SK-N-SH treated with all-trans-retinoic acid at 6 μM for 48 hours (cell line): ENCODE measurements around the gene SPG11.

Source experiments
- ATAC-seq: fragments of 200-7000 bp; cut with Tn5 transposase; 3 replicates; pipeline ENCODE4 v1.9.1; 2020; ENCODE audit warnings: mild to moderate bottlenecking, moderate library complexity
- ARNTL ChIP-seq: fragments of 450-650 bp; formaldehyde crosslinking; IDR thresholded peaks from 2 replicates; pipeline ENCODE4 v1.5.0; 2020; ENCODE audit warnings: low read depth, mild to moderate bottlenecking, moderate library complexity, borderline replicate concordance
- CSDC2 ChIP-seq: fragments of 250-450 bp; sonication (Bioruptor Pico); IDR thresholded peaks from 2 replicates; pipeline ENCODE4 v1.5.0; 2020; ENCODE audit warnings: mild to moderate bottlenecking, moderate library complexity
- ESRRG ChIP-seq: fragments of 250-450 bp; sonication (Bioruptor Pico); IDR thresholded peaks from 2 replicates; pipeline ENCODE4 v1.6.1; 2021; ENCODE audit warnings: mild to moderate bottlenecking
- ISL1 ChIP-seq: fragments of 250-450 bp; sonication (Bioruptor Pico); IDR thresholded peaks from 2 replicates; pipeline ENCODE4 v2.1.2; 2022; ENCODE audit warnings: mild to moderate bottlenecking, moderate library complexity
- PPARA ChIP-seq: fragments of 250-450 bp; sonication (Bioruptor Pico); IDR thresholded peaks from 2 replicates; pipeline ENCODE4 v1.5.0; 2020; ENCODE audit warnings: mild to moderate bottlenecking, borderline replicate concordance
- RARB ChIP-seq: fragments of 250-450 bp; sonication (Bioruptor Pico); IDR thresholded peaks from 2 replicates; pipeline ENCODE4 v1.8.0; 2021; ENCODE audit warnings: mild to moderate bottlenecking, moderate library complexity
- TCF4 ChIP-seq: fragments of 250-450 bp; sonication (Bioruptor Pico); IDR thresholded peaks from 2 replicates; pipeline ENCODE4 v1.8.0; 2021; ENCODE audit warnings: mild to moderate bottlenecking, moderate library complexity, borderline replicate concordance
- TOX ChIP-seq: fragments of 250-450 bp; sonication (Bioruptor Pico); IDR thresholded peaks from 2 replicates; pipeline ENCODE4 v1.8.0; 2021; ENCODE audit warnings: mild to moderate bottlenecking, moderate library complexity, borderline replicate concordance
- ZC3H10 ChIP-seq: fragments of 250-450 bp; sonication (Bioruptor Pico); IDR thresholded peaks from 2 replicates; pipeline ENCODE4 v1.5.1; 2021; ENCODE audit warnings: mild to moderate bottlenecking, moderate library complexity
- ZFP3 ChIP-seq: fragments of 250-450 bp; sonication (Bioruptor Pico); IDR thresholded peaks from 2 replicates; pipeline ENCODE4 v1.5.0; 2020; ENCODE audit warnings: mild to moderate bottlenecking, moderate library complexity
- ZFP30 ChIP-seq: fragments of 450-650 bp; formaldehyde crosslinking; IDR thresholded peaks from 2 replicates; pipeline ENCODE4 v1.5.0; 2022; ENCODE audit warnings: mild to moderate bottlenecking, moderate library complexity
- ZNF565 ChIP-seq: fragments of 450-650 bp; formaldehyde crosslinking; conservative IDR thresholded peaks from 2 replicates; pipeline ENCODE4 v1.5.0; 2020; ENCODE audit warnings: low read depth, mild to moderate bottlenecking, moderate library complexity
- ZNF70 ChIP-seq: fragments of 450-650 bp; formaldehyde crosslinking; IDR thresholded peaks from 2 replicates; pipeline ENCODE4 v1.5.0; 2020; ENCODE audit warnings: mild to moderate bottlenecking, moderate library complexity
- ZNF8 ChIP-seq: fragments of 450-650 bp; formaldehyde crosslinking; IDR thresholded peaks from 2 replicates; pipeline ENCODE4 v1.5.0; 2020; ENCODE audit warnings: mild to moderate bottlenecking, moderate library complexity
- TF ChIP-seq, protein P1 (sequence below): fragments of 250-450 bp; sonication (Bioruptor Pico); IDR thresholded peaks from 2 replicates; pipeline ENCODE4 v1.5.0; 2020; ENCODE audit warnings: mild to moderate bottlenecking, moderate library complexity
- TF ChIP-seq, protein P2 (sequence below): fragments of 250-450 bp; sonication (Bioruptor Pico); IDR thresholded peaks from 2 replicates; pipeline ENCODE4 v1.8.0; 2020; ENCODE audit warnings: mild to moderate bottlenecking, moderate library complexity, borderline replicate concordance
- TF ChIP-seq, protein P3 (sequence below): fragments of 250-450 bp; sonication (Bioruptor Pico); IDR thresholded peaks from 2 replicates; pipeline ENCODE4 v1.5.1; 2020; ENCODE audit warnings: low read depth, mild to moderate bottlenecking, moderate library complexity

SPG11 gene

DNA sequence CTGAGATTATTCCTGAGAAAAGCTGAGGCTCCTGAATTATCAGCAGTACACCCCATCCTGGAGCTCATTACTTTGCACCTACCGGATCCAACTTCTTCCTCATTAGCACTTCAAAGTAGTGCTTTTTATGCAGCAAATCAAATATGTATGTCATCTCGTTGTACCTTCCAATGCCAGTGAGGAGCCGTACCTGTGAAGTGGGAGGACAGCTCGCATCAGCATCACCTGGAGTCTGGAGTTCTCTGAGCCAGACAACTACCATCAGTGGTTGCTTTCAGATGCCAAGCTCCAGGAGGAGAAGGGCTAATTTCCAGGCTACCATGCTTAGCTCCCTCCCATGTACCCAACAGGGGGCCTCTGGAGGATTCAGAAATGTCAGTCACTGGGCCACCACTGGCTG lies 94.1 kb downstream of the SPG11 start (continued):
- TF ChIP-seq, protein P1, sequence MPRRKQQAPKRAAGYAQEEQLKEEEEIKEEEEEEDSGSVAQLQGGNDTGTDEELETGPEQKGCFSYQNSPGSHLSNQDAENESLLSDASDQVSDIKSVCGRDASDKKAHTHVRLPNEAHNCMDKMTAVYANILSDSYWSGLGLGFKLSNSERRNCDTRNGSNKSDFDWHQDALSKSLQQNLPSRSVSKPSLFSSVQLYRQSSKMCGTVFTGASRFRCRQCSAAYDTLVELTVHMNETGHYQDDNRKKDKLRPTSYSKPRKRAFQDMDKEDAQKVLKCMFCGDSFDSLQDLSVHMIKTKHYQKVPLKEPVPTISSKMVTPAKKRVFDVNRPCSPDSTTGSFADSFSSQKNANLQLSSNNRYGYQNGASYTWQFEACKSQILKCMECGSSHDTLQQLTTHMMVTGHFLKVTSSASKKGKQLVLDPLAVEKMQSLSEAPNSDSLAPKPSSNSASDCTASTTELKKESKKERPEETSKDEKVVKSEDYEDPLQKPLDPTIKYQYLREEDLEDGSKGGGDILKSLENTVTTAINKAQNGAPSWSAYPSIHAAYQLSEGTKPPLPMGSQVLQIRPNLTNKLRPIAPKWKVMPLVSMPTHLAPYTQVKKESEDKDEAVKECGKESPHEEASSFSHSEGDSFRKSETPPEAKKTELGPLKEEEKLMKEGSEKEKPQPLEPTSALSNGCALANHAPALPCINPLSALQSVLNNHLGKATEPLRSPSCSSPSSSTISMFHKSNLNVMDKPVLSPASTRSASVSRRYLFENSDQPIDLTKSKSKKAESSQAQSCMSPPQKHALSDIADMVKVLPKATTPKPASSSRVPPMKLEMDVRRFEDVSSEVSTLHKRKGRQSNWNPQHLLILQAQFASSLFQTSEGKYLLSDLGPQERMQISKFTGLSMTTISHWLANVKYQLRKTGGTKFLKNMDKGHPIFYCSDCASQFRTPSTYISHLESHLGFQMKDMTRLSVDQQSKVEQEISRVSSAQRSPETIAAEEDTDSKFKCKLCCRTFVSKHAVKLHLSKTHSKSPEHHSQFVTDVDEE (CRISPR knock-in tag), result no peak
- TF ChIP-seq ZFP30, result no peak
- no peak for TF ChIP-seq ZNF565 (CRISPR knock-in tag)
- TF ChIP-seq ZC3H10, result no peak
- TF ChIP-seq ZFP3 (CRISPR knock-in tag), result no peak
- TF ChIP-seq RARB, result no peak

DNA sequence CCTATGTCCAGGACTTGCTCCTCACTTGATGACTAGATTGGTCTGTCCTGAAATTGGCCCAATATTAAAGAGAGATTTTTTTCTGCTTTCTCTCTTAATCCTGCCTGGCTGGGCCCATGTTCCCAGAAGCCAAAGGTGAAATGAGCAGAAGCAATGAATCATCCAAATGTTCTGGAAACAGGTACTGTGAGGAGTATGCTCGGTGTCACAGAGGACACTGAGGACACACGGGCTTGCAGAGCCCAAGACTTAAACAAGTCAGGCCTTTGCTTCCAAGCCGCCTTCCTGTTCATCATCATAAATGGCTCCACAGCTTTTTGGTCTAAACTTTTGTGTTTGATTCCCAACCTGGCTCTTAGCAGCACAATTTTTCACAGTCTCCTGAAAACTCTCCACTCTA lies 95.1 kb downstream of the SPG11 start:
- no peak for ATAC-seq

DNA sequence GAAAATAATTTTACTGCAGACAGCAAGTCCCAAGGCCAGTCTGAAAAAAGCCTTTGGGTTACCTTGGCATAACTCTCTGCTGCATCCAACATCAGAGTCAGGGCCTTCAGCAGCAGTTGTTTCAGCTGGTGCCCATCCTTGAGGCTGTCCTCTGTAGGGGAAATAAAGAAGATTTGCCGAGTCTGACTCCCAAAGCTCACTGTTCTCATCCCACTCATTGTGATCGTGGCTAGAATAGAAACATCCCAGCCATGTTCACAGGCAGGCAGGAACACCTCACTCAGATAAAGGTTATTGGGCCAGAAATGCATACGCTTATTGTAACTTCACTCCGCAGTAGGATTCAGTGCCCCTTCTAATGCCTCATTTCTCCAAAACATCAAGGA lies 97.3 kb downstream of the SPG11 start:
- ATAC-seq, result no peak
- TF ChIP-seq ZFP30, result no peak
- no peak for TF ChIP-seq CSDC2 (CRISPR knock-in tag)
- TF ChIP-seq ZC3H10, result no peak
- no peak for TF ChIP-seq ZNF70
- TF ChIP-seq, protein P2, sequence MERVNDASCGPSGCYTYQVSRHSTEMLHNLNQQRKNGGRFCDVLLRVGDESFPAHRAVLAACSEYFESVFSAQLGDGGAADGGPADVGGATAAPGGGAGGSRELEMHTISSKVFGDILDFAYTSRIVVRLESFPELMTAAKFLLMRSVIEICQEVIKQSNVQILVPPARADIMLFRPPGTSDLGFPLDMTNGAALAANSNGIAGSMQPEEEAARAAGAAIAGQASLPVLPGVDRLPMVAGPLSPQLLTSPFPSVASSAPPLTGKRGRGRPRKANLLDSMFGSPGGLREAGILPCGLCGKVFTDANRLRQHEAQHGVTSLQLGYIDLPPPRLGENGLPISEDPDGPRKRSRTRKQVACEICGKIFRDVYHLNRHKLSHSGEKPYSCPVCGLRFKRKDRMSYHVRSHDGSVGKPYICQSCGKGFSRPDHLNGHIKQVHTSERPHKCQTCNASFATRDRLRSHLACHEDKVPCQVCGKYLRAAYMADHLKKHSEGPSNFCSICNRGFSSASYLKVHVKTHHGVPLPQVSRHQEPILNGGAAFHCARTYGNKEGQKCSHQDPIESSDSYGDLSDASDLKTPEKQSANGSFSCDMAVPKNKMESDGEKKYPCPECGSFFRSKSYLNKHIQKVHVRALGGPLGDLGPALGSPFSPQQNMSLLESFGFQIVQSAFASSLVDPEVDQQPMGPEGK (CRISPR knock-in tag), result no peak
- TF ChIP-seq TOX, result no peak
- TF ChIP-seq PPARA (CRISPR knock-in tag), result no peak
- no peak for TF ChIP-seq ISL1
- TF ChIP-seq ARNTL (CRISPR knock-in tag), result no peak
- TF ChIP-seq, protein P3, sequence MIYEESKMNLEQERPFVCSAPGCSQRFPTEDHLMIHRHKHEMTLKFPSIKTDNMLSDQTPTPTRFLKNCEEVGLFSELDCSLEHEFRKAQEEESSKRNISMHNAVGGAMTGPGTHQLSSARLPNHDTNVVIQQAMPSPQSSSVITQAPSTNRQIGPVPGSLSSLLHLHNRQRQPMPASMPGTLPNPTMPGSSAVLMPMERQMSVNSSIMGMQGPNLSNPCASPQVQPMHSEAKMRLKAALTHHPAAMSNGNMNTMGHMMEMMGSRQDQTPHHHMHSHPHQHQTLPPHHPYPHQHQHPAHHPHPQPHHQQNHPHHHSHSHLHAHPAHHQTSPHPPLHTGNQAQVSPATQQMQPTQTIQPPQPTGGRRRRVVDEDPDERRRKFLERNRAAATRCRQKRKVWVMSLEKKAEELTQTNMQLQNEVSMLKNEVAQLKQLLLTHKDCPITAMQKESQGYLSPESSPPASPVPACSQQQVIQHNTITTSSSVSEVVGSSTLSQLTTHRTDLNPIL (CRISPR knock-in tag), result no peak
- TF ChIP-seq ZNF565 (CRISPR knock-in tag), result no peak
- TF ChIP-seq TCF4, result no peak

More for the DNA sequence above, 95.1 kb downstream of the SPG11 start:
- no peak for TF ChIP-seq TCF4
- TF ChIP-seq, protein P1 (CRISPR knock-in tag), result no peak
- no peak for TF ChIP-seq ZNF70
- no peak for TF ChIP-seq CSDC2 (CRISPR knock-in tag)
- no peak for TF ChIP-seq ISL1
- TF ChIP-seq, protein P2 (CRISPR knock-in tag), result no peak
- TF ChIP-seq PPARA (CRISPR knock-in tag), result no peak
- TF ChIP-seq ZNF8 (CRISPR knock-in tag), result no peak
- TF ChIP-seq TOX, result no peak
- no peak for TF ChIP-seq ZFP3 (CRISPR knock-in tag)
- TF ChIP-seq ESRRG (CRISPR knock-in tag), result no peak
